ENCODE measurements around the gene PNP. TPM values are rescaled to one million over a fixed set of nuclear protein-coding genes. Genes with fewer than 3 reads are reported as not detected.
A peak's percentile ranks its signal among the peaks of the same experiment; 100 is the strongest.

PNP gene
- total and polyA plus RNA-seq, 2 of the 8 experiments (the other 6 are each of a cell fraction or from before 2014, with no cell fraction given): 108 to 130 TPM

GRCh38 chr14:20428802-20429201 is 40.4 kb upstream of the PNP start:
- H3K18ac ChIP-seq (ENCODE audit: extremely low read depth, low read length): no peak overlapping the region
- H3K23ac ChIP-seq (ENCODE audit: insufficient read length): no peak overlapping the region
- FAIRE-seq: no peak
- H4K5ac ChIP-seq (ENCODE audit: insufficient read length, low read depth, low read length): no peak overlapping the region
- H3K56ac ChIP-seq (replicated peaks; ENCODE audit: insufficient read length, low read depth, low read length): no peak overlapping the region
- H3K36me3 ChIP-seq (ENCODE audit: control insufficient read depth in 2 of 4, insufficient read depth in 4 of 4, low read length in 3 of 4): no peaks in the 10 kb centered on the region
- no peak overlapping the region for H2BK12ac ChIP-seq (ENCODE audit: low read depth, low read length)
- no peak overlapping the region for H2AK5ac ChIP-seq (ENCODE audit: low read depth, low read length)
- peaks cover 2% of the 10 kb centered on the region; the same call in 1 of the 2 replicates for H3K23me2 ChIP-seq (ENCODE audit: low read depth, low read length)
- no peak overlapping the region for H2BK20ac ChIP-seq (ENCODE audit: low read length)
- H3K14ac ChIP-seq (ENCODE audit: insufficient read length): no peak overlapping the region
- no peak overlapping the region for H2BK15ac ChIP-seq (ENCODE audit: low read length)
- POLR2A ChIA-PET (ENCODE audit: partially characterized antibody): interaction anchor here (1.1 to 1.4 kb wide), 3 partner anchors 18 to 41 kb away, joined by 3 to 4 read pairs (median 3); no protein-coding TSS in a partner anchor
- no peak overlapping the region for H2AFZ ChIP-seq (ENCODE audit: low read length)
- no peaks in the 10 kb centered on the region for H4K20me1 ChIP-seq (replicated peaks in 1 of 2; ENCODE audit: control insufficient read depth in 1 of 2, insufficient read depth in 2 of 2, low read length in 2 of 2)
- H3K4me2 ChIP-seq (ENCODE audit: insufficient read depth in 1 of 2, low read depth in 2 of 2, low read length in 2 of 2): no peak overlapping the region
- no peak overlapping the region for H3K27ac ChIP-seq (ENCODE audit: low read depth, low read length)
- peak overlapping the region; percentile 79 for H4K8ac ChIP-seq (ENCODE audit: extremely low read depth, insufficient read depth, low read length)
- no peaks in the 10 kb centered on the region for H3K4me1 ChIP-seq (replicated peaks in 1 of 4; ENCODE audit: control insufficient read depth in 3 of 4, insufficient read depth in 4 of 4, low read length in 3 of 4)
- 89% methylated on average over 5 of the region's 5 CpGs; no CpG with 5 or more reads in 1 of the 2 experiments for WGBS, 2 experiments (ENCODE audit: extremely low coverage in 1 of 2, insufficient coverage in 1 of 2, insufficient read length in 1 of 2, insufficient replicate concordance in 2 of 2, low coverage in 1 of 2, low lambda C conversion rate in 2 of 2, missing lambda C conversion rate in 1 of 2)
- H3K27me3 ChIP-seq (replicated peaks in 1 of 4; ENCODE audit: control insufficient read depth in 3 of 4, extremely low read depth in 1 of 4, insufficient read depth in 3 of 4, low read length in 3 of 4): no peaks in the 10 kb centered on the region; a peak in 1 of 7 replicates
- no peaks in the 10 kb centered on the region for H3K9me3 ChIP-seq (ENCODE audit: insufficient read depth in 2 of 2, low read depth in 1 of 2, low read length in 1 of 2)
- no peak for DNase-seq (ENCODE audit: low read depth in 1 of 2, low spot score in 2 of 2)
- no peak overlapping the region for H2BK5ac ChIP-seq (ENCODE audit: low read depth, low read length)
- H3K9ac ChIP-seq (replicated peaks in 1 of 4; ENCODE audit: extremely low read depth in 1 of 4, low read depth in 3 of 4, low read length in 3 of 4): no peak overlapping the region
- no peak overlapping the region for H3K4ac ChIP-seq (replicated peaks; ENCODE audit: insufficient read length, low read depth, low read length)
- no peaks in the 10 kb centered on the region for H3K79me2 ChIP-seq (ENCODE audit: control insufficient read depth in 1 of 2, insufficient read depth in 2 of 2, low read length in 2 of 2)
- no peaks in the 10 kb centered on the region for H3K79me1 ChIP-seq (ENCODE audit: low read depth, low read length)
- CTCF ChIA-PET (ENCODE audit: partially characterized antibody): interaction anchor here (0.9 to 1.6 kb wide), 4 partner anchors 13 to 180 kb away, joined by 3 to 6 read pairs (median 4); no protein-coding TSS in a partner anchor
- no peak overlapping the region for H4K91ac ChIP-seq (replicated peaks; ENCODE audit: insufficient read length, low read length)
- H2BK120ac ChIP-seq (replicated peaks; ENCODE audit: low read depth, low read length): no peak overlapping the region
- no peak overlapping the region for H3K4me3 ChIP-seq (ENCODE audit: extremely low read depth in 1 of 4, insufficient read depth in 2 of 4, low read depth in 3 of 4, low read length in 4 of 4)
- TF ChIP-seq TEAD4 (IDR thresholded peaks at IDR 0.05; ENCODE audit: low read depth, low read length): no peak
- no peak for TF ChIP-seq ZNF274 (IDR thresholded peaks at IDR 0.05; ENCODE audit: borderline replicate concordance, extremely low read depth, low read length)
- TF ChIP-seq CBX5 (IDR thresholded peaks at IDR 0.05; ENCODE audit: low read depth, low read length): no peak
- TF ChIP-seq USF2 (IDR thresholded peaks at IDR 0.05; ENCODE audit: low read length): no peak
- no peak for TF ChIP-seq POLR2AphosphoS5 (IDR thresholded peaks at IDR 0.05; ENCODE audit: low read depth, low read length)
